Measurements from ENCODE around the gene PARP15.
A peak's percentile ranks its signal among the peaks of the same experiment; 100 is the strongest.
"Not testable (repeated sequence)": the region's sequence is repeated elsewhere in the genome, so short reads cannot be mapped to it uniquely, and the experiment has no call there.

The PARP15 gene

GRCh38 chr3:122651233-122651907, 73.9 kb downstream of the PARP15 start:
- DNase-seq; H4K91ac ChIP-seq (ENCODE audit: low read depth, low read length); H2AFZ ChIP-seq (ENCODE audit: insufficient read depth, low read length, poor library complexity); H2BK5ac ChIP-seq (ENCODE audit: low read depth, low read length, poor library complexity); H3K79me1 ChIP-seq (ENCODE audit: low read length); H3K36me3 ChIP-seq (ENCODE audit: control insufficient read depth in 1 of 2, insufficient read depth in 2 of 2, low read length in 2 of 2); H3K4ac ChIP-seq (ENCODE audit: low read depth, low read length); H2BK120ac ChIP-seq (ENCODE audit: insufficient read depth, low read length, poor library complexity); H3K79me2 ChIP-seq (ENCODE audit: control insufficient read depth, insufficient read depth, low read length, poor library complexity); H3K9ac ChIP-seq (ENCODE audit: low read length); H3K4me3 ChIP-seq (ENCODE audit: low read depth, low read length); H4K12ac ChIP-seq (ENCODE audit: low read depth, low read length); H3K18ac ChIP-seq (ENCODE audit: low read length); H3K14ac ChIP-seq (ENCODE audit: low read length); H3K9me3 ChIP-seq (ENCODE audit: insufficient read depth, low read depth, low read length); H3K4me1 ChIP-seq (ENCODE audit: control insufficient read depth in 1 of 2, insufficient read depth in 2 of 2, low read length in 2 of 2); H4K8ac ChIP-seq (ENCODE audit: low read depth, low read length); H3K4me2 ChIP-seq (ENCODE audit: low read length); H2AK5ac ChIP-seq (ENCODE audit: low read length); H3K27me3 ChIP-seq (ENCODE audit: insufficient read depth, low read length); H2BK12ac ChIP-seq (ENCODE audit: low read length); H3K23ac ChIP-seq (ENCODE audit: low read length); H3K27ac ChIP-seq (ENCODE audit: low read depth, low read length): not testable (repeated sequence)
- no CpG with 5 or more reads among the region's 11 CpGs for WGBS (ENCODE audit: extremely low coverage, insufficient coverage, insufficient read length)

DNA sequence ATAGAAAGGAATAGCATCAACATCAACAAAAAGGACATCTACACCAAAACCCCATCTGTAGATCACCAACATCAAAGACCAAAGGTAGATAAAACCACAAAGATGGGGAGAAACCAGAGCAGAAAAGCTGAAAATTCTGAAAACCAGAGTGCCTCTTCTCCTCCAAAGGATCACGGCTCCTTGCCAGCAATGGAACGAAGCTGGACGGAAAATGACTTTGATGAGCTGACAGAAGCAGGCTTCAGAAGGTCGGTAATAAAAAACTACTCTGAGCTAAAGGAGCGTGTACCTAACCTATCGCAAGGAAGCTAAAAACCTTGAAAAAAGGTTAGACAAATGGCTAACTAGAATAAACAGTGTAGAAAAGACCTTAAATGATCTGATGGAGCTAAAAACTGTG, 74.5 kb downstream of the PARP15 start:
- H4K8ac ChIP-seq (ENCODE audit: low read depth, low read length); DNase-seq; H3K14ac ChIP-seq (ENCODE audit: low read length); H3K79me1 ChIP-seq (ENCODE audit: low read length); H2BK12ac ChIP-seq (ENCODE audit: low read length); H3K18ac ChIP-seq (ENCODE audit: low read length); H3K27ac ChIP-seq (ENCODE audit: low read depth, low read length); H3K9me3 ChIP-seq (ENCODE audit: insufficient read depth, low read depth, low read length); H3K4me2 ChIP-seq (ENCODE audit: low read length); H3K4me1 ChIP-seq (ENCODE audit: control insufficient read depth in 1 of 2, insufficient read depth in 2 of 2, low read length in 2 of 2); H2BK120ac ChIP-seq (ENCODE audit: insufficient read depth, low read length, poor library complexity); H3K27me3 ChIP-seq (ENCODE audit: insufficient read depth, low read length); H4K91ac ChIP-seq (ENCODE audit: low read depth, low read length); H3K4ac ChIP-seq (ENCODE audit: low read depth, low read length); H2BK5ac ChIP-seq (ENCODE audit: low read depth, low read length, poor library complexity); H4K12ac ChIP-seq (ENCODE audit: low read depth, low read length); H2AFZ ChIP-seq (ENCODE audit: insufficient read depth, low read length, poor library complexity); H3K9ac ChIP-seq (ENCODE audit: low read length); H2AK5ac ChIP-seq (ENCODE audit: low read length); H3K4me3 ChIP-seq (ENCODE audit: low read depth, low read length); H3K79me2 ChIP-seq (ENCODE audit: control insufficient read depth, insufficient read depth, low read length, poor library complexity); H3K23ac ChIP-seq (ENCODE audit: low read length); H3K36me3 ChIP-seq (ENCODE audit: control insufficient read depth in 1 of 2, insufficient read depth in 2 of 2, low read length in 2 of 2): not testable (repeated sequence)
- WGBS (ENCODE audit: extremely low coverage, insufficient coverage, insufficient read length) = no CpG with 5 or more reads among the region's 6 CpGs

- H3K4me2 ChIP-seq (ENCODE audit: low read length); H4K8ac ChIP-seq (ENCODE audit: low read depth, low read length); H2BK12ac ChIP-seq (ENCODE audit: low read length); H3K36me3 ChIP-seq (ENCODE audit: control insufficient read depth in 1 of 2, insufficient read depth in 2 of 2, low read length in 2 of 2); H2BK5ac ChIP-seq (ENCODE audit: low read depth, low read length, poor library complexity); H3K27me3 ChIP-seq (ENCODE audit: insufficient read depth, low read length); H3K79me2 ChIP-seq (ENCODE audit: control insufficient read depth, insufficient read depth, low read length, poor library complexity); H3K14ac ChIP-seq (ENCODE audit: low read length); H4K91ac ChIP-seq (ENCODE audit: low read depth, low read length); H3K18ac ChIP-seq (ENCODE audit: low read length); H3K4ac ChIP-seq (ENCODE audit: low read depth, low read length); H2AK5ac ChIP-seq (ENCODE audit: low read length); H3K9me3 ChIP-seq (ENCODE audit: insufficient read depth, low read depth, low read length); DNase-seq; H3K9ac ChIP-seq (ENCODE audit: low read length); H3K27ac ChIP-seq (ENCODE audit: low read depth, low read length); H4K12ac ChIP-seq (ENCODE audit: low read depth, low read length); H2BK120ac ChIP-seq (ENCODE audit: insufficient read depth, low read length, poor library complexity); H3K79me1 ChIP-seq (ENCODE audit: low read length); H3K4me3 ChIP-seq (ENCODE audit: low read depth, low read length); H3K4me1 ChIP-seq (ENCODE audit: control insufficient read depth in 1 of 2, insufficient read depth in 2 of 2, low read length in 2 of 2); H3K23ac ChIP-seq (ENCODE audit: low read length); H2AFZ ChIP-seq (ENCODE audit: insufficient read depth, low read length, poor library complexity): not testable (repeated sequence)
- no CpG with 5 or more reads among the region's 4 CpGs for WGBS (ENCODE audit: extremely low coverage, insufficient coverage, insufficient read length)
Observed at GRCh38 chr3:122658336-122658735, 80.9 kb downstream of the PARP15 start.

GRCh38 chr3:122660297-122660974, 83.0 kb downstream of the PARP15 start:
- WGBS (ENCODE audit: extremely low coverage, insufficient coverage, insufficient read length) = no CpG with 5 or more reads among the region's 14 CpGs
- Histone ChIP-seq H3K18ac (ENCODE audit: low read length) (no peak overlapping the region), H2AFZ (ENCODE audit: insufficient read depth, low read length, poor library complexity) (no peak overlapping the region)

More at GRCh38 chr3:122660297-122660974, 83.0 kb downstream of the PARP15 start:
- Histone ChIP-seq H2BK12ac (ENCODE audit: low read length) (no peak overlapping the region), H3K23ac (ENCODE audit: low read length) (no peak overlapping the region), H3K9ac (ENCODE audit: low read length) (no peak overlapping the region), H3K4me2 (ENCODE audit: low read length) (no peak overlapping the region), H3K79me1 (ENCODE audit: low read length) (no peaks in the 10 kb centered on the region), H4K8ac (ENCODE audit: low read depth, low read length) (no peak overlapping the region), H3K14ac (ENCODE audit: low read length) (no peak overlapping the region), H3K4me3 (ENCODE audit: low read depth, low read length) (no peak overlapping the region), H3K27me3 (ENCODE audit: insufficient read depth, low read length) (no peaks in the 10 kb centered on the region), H3K9me3 (ENCODE audit: insufficient read depth, low read depth, low read length) (peaks cover 4% of the 10 kb centered on the region), H2AK5ac (ENCODE audit: low read length) (no peak overlapping the region), H2BK120ac (ENCODE audit: insufficient read depth, low read length, poor library complexity) (no peak overlapping the region), H2BK5ac (ENCODE audit: low read depth, low read length, poor library complexity) (no peak overlapping the region), H3K4ac (ENCODE audit: low read depth, low read length) (no peak overlapping the region), H3K36me3 (ENCODE audit: control insufficient read depth in 1 of 2, insufficient read depth in 2 of 2, low read length in 2 of 2) (no peaks in the 10 kb centered on the region), H4K12ac (ENCODE audit: low read depth, low read length) (no peak overlapping the region), H4K91ac (ENCODE audit: low read depth, low read length) (no peak overlapping the region), H3K79me2 (ENCODE audit: control insufficient read depth, insufficient read depth, low read length, poor library complexity) (no peaks in the 10 kb centered on the region), H3K4me1 (ENCODE audit: control insufficient read depth in 1 of 2, insufficient read depth in 2 of 2, low read length in 2 of 2) (no peaks in the 10 kb centered on the region), H3K27ac (ENCODE audit: low read depth, low read length) (no peak overlapping the region)
- peak; percentile 13 to 17 for DNase-seq
